HPDE6-E6E7 (cell line): ENCODE results near the gene RSPO4.
"Not testable (repeated sequence)": the region's sequence is repeated elsewhere in the genome, so short reads cannot be mapped to it uniquely, and the experiment has no call there.

Experiments used
- DNase-seq: peaks from one replicate; pipeline ENCODE4 v3.0.0; 2011; ENCODE audit warnings: missing footprints; ENCODE audit errors: extremely low spot score

RSPO4 gene

GRCh38 chr20:1003920-1004697 is 2.0 kb upstream of the RSPO4 start:
- no peak for DNase-seq

- no peak for DNase-seq
These were observed 811 bp upstream of the RSPO4 start for GRCh38 chr20:1002682-1003561.

- no peak for DNase-seq
These were observed 995 bp downstream of the RSPO4 start for GRCh38 chr20:1001116-1001515.

GRCh38 chr20:998231-998830 is 3.8 kb downstream of the RSPO4 start:
- DNase-seq, result no peak

- no peak for DNase-seq
These were observed 4.6 kb downstream of the RSPO4 start for GRCh38 chr20:997486-997885.

GRCh38 chr20:997016-997415 is 5.1 kb downstream of the RSPO4 start:
- no peak for DNase-seq

GRCh38 chr20:995170-995569 is 6.9 kb downstream of the RSPO4 start:
- no peak for DNase-seq

- DNase-seq, result no peak
These were observed 9.1 kb downstream of the RSPO4 start for GRCh38 chr20:992801-993535.

GRCh38 chr20:991850-992249 is 10.3 kb downstream of the RSPO4 start:
- no peak for DNase-seq

- DNase-seq, result no peak
These were observed 11.7 kb downstream of the RSPO4 start for GRCh38 chr20:990293-990959.

- DNase-seq, result no peak
These were observed 13.8 kb downstream of the RSPO4 start for GRCh38 chr20:988272-988671.

- DNase-seq, result no peak
These were observed 14.4 kb downstream of the RSPO4 start for GRCh38 chr20:987677-988076.

GRCh38 chr20:986733-987355 is 15.3 kb downstream of the RSPO4 start:
- DNase-seq, result no peak

GRCh38 chr20:984994-985393 is 17.1 kb downstream of the RSPO4 start:
- not testable (repeated sequence) for DNase-seq

- no peak for DNase-seq
These were observed 19.4 kb downstream of the RSPO4 start for GRCh38 chr20:982754-983153.

GRCh38 chr20:977021-977420 is 25.1 kb downstream of the RSPO4 start:
- no peak for DNase-seq

GRCh38 chr20:976033-976432 is 26.1 kb downstream of the RSPO4 start:
- no peak for DNase-seq

- DNase-seq, result peak; percentile 72
These were observed 28.3 kb downstream of the RSPO4 start for GRCh38 chr20:973785-974194.

- DNase-seq, result no peak
These were observed 29.9 kb downstream of the RSPO4 start for GRCh38 chr20:972256-972655.

GRCh38 chr20:971346-971745 is 30.8 kb downstream of the RSPO4 start:
- DNase-seq, result no peak

GRCh38 chr20:969868-970267 is 32.2 kb downstream of the RSPO4 start:
- DNase-seq, result no peak
